HCT116 (cell line): ENCODE measurements around the gene CERS6. TPM values are rescaled to one million over a fixed set of nuclear protein-coding genes. Genes with fewer than 3 reads are reported as not detected.

Experiments
- ATAC-seq: fragments of 200-7000 bp; cut with Tn5 transposase; 2 replicates; pipeline ENCODE4 v1.9.1; 2020; ENCODE audit warnings: mild to moderate bottlenecking, moderate library complexity
- BruUV-seq: library from RNA; stranded (reverse); fragments of 400-500 nt; replicated peaks from 2 replicates; lab custom pipeline; 2021; lab: Mats Ljungman, UMichigan
- CTCF ChIA-PET: fragments of 300-600 bp; sonication (Branson Sonifier 250); formaldehyde crosslinking; loops from one replicate; lab custom pipeline; 2021; ENCODE audit warnings: antibody characterized with exemption; lab: Charles Lee
- POLR2A ChIA-PET: fragments of 300-600, 350-600 bp; sonication (Branson Sonifier 250); formaldehyde crosslinking; loops from one replicate; lab custom pipeline; 2021; ENCODE audit warnings: antibody characterized with exemption; lab: Charles Lee
- RAD21 ChIA-PET, 2 experiments: fragments of 300-600 bp; sonication (Branson Sonifier 250); formaldehyde crosslinking; loops; one replicate each; lab custom pipeline; 2023; ENCODE audit warnings: low total read pairs in 2 of 2; ENCODE audit not compliant: uncharacterized antibody in 2 of 2, unreplicated experiment in 2 of 2, low non-redundant PET in 1 of 2; lab: Charles Lee
- DNase-seq: peaks from one replicate; pipeline ENCODE4 v3.0.0-alpha.2; 2010; ENCODE audit warnings: low read depth, low spot score
- H2AFZ ChIP-seq: fragments of 200-600 bp; shearing (Covaris generic), sonication (generic); 2 replicates; pipeline ENCODE4 v1.6.1; 2017; ENCODE audit warnings: low read depth, mixed run types, mixed read lengths, antibody characterized with exemption, low read length; ENCODE audit not compliant: poor library complexity, severe bottlenecking
- H3K27ac ChIP-seq: 2 replicates; pipeline ENCODE4 v1.5.1; 2012; ENCODE audit warnings: low read depth, low read length
- H3K27me3 ChIP-seq: fragments of 200-600 bp; sonication (generic); 2 replicates; pipeline ENCODE4 v1.6.1; 2016; ENCODE audit warnings: mixed run types, low read length, mixed read lengths; ENCODE audit not compliant: insufficient read depth
- H3K36me3 ChIP-seq, 2 experiments: fragments of 200-500 bp in 1 of 2; fragments of 200-600 bp in 1 of 2; sonication (Bioruptor generic) in 1 of 2; sonication (generic) in 1 of 2; 2 replicates each; pipeline versions ENCODE4 v1.5.1 to v1.6.1; 2014 to 2016; ENCODE audit warnings: low read length in 2 of 2, inconsistent platforms in 1 of 2, mixed read lengths in 1 of 2, mixed run types in 1 of 2; ENCODE audit not compliant: insufficient read depth in 2 of 2, control insufficient read depth in 1 of 2
- H3K4me1 ChIP-seq, 2 experiments: fragments of 200-600 bp in 1 of 2; sonication (generic) in 1 of 2; 2 replicates each; pipeline versions ENCODE4 v1.5.1 to v1.6.1; 2012 to 2017; ENCODE audit warnings: low read length in 2 of 2, inconsistent platforms in 1 of 2, mild to moderate bottlenecking in 1 of 2, mixed read lengths in 1 of 2, mixed run types in 1 of 2, moderate library complexity in 1 of 2; ENCODE audit not compliant: insufficient read depth in 2 of 2, control insufficient read depth in 1 of 2
- H3K4me2 ChIP-seq: fragments of 200-600 bp; sonication (generic); 2 replicates; pipeline ENCODE4 v1.6.1; 2017; ENCODE audit warnings: mixed run types, low read length, mixed read lengths
- H3K4me3 ChIP-seq, 2 experiments: fragments of 200-600 bp in 1 of 2; sonication (generic) in 1 of 2; replicated peaks in 1 of 2; 2 replicates each; pipeline ENCODE4 v1.5.1; 2011 to 2016; ENCODE audit warnings: low read length in 2 of 2, control low read depth in 1 of 2, low read depth in 1 of 2, mild to moderate bottlenecking in 1 of 2, mixed read lengths in 1 of 2, mixed run types in 1 of 2
- H3K79me2 ChIP-seq: fragments of 200-600 bp; sonication (generic); 2 replicates; pipeline ENCODE4 v1.6.1; 2017; ENCODE audit warnings: mild to moderate bottlenecking, mixed run types, low read length, moderate library complexity, mixed read lengths; ENCODE audit not compliant: insufficient read depth
- H3K9ac ChIP-seq: fragments of 200-600 bp; sonication (generic); 2 replicates; pipeline ENCODE4 v1.6.1; 2016; ENCODE audit warnings: low read length, mixed read lengths
- H3K9me2 ChIP-seq: fragments of 200-600 bp; sonication (generic), shearing (Covaris generic); 2 replicates; pipeline ENCODE4 v1.6.1; 2017; ENCODE audit warnings: mixed run types, mild to moderate bottlenecking, moderate library complexity; ENCODE audit not compliant: insufficient read depth
- H3K9me3 ChIP-seq, 2 experiments: fragments of 200-500 bp in 1 of 2; fragments of 200-600 bp in 1 of 2; sonication (Bioruptor generic) in 1 of 2; sonication (generic) in 1 of 2; 2 replicates each; pipeline ENCODE4 v1.6.1; 2014 to 2017; ENCODE audit warnings: low read length in 2 of 2, mixed read lengths in 2 of 2, inconsistent platforms in 1 of 2, low read depth in 1 of 2, mild to moderate bottlenecking in 1 of 2, mixed run types in 1 of 2, moderate library complexity in 1 of 2; ENCODE audit not compliant: control insufficient read depth in 1 of 2, insufficient read depth in 1 of 2
- H4K20me1 ChIP-seq: fragments of 200-600 bp; sonication (generic), shearing (Covaris generic); 2 replicates; pipeline ENCODE4 v1.6.1; 2017; ENCODE audit warnings: mixed run types, mild to moderate bottlenecking, moderate library complexity; ENCODE audit not compliant: insufficient read depth
- ATF3 ChIP-seq: IDR thresholded peaks from 2 replicates; pipeline ENCODE4 v1.6.1; 2012
- CEBPB ChIP-seq: IDR thresholded peaks from 2 replicates; pipeline ENCODE4 v1.6.1; 2012; ENCODE audit warnings: low read depth
- CTCF ChIP-seq, 3 experiments: fragments of 200-600 bp in 1 of 3; sonication (generic) in 1 of 3; IDR thresholded peaks in 2 of 3; conservative IDR thresholded peaks in 1 of 3; 2 replicates each; pipeline ENCODE4 v1.5.1; 2012 to 2017; ENCODE audit warnings: low read depth in 2 of 3, low read length in 2 of 3, antibody characterized with exemption in 1 of 3, borderline replicate concordance in 1 of 3, control low read depth in 1 of 3, mild to moderate bottlenecking in 1 of 3, mixed read lengths in 1 of 3, mixed run types in 1 of 3, moderate library complexity in 1 of 3; ENCODE audit not compliant: insufficient read depth in 1 of 3
- EGR1 ChIP-seq: IDR thresholded peaks from 2 replicates; pipeline ENCODE4 v1.6.1; 2012; ENCODE audit warnings: low read depth
- EZH2 ChIP-seq: fragments of 200-600 bp; sonication (generic); IDR thresholded peaks from 2 replicates; pipeline ENCODE4 v1.6.1; 2017; ENCODE audit warnings: antibody characterized with exemption, mixed run types
- MAX ChIP-seq: IDR thresholded peaks from 2 replicates; pipeline ENCODE4 v1.6.1; 2012
- SP1 ChIP-seq: IDR thresholded peaks from 2 replicates; pipeline ENCODE4 v1.6.1; 2012; ENCODE audit warnings: low read depth
- SRF ChIP-seq: IDR thresholded peaks from 2 replicates; pipeline ENCODE4 v1.6.1; 2012; ENCODE audit warnings: low read depth
- ZBTB33 ChIP-seq: IDR thresholded peaks from 2 replicates; pipeline ENCODE4 v1.6.1; 2011; ENCODE audit warnings: mild to moderate bottlenecking, low read length, moderate library complexity; ENCODE audit not compliant: insufficient replicate concordance; ENCODE audit errors: extremely low read depth
- ZNF274 ChIP-seq: fragments of 200-500 bp; sonication (Bioruptor generic); IDR thresholded peaks from 2 replicates; pipeline ENCODE4 v1.6.1; 2014; ENCODE audit warnings: mild to moderate bottlenecking, low read depth, low read length, inconsistent platforms
- intact Hi-C: fragments of 100-400 bp; cut with micrococcal nuclease; formaldehyde crosslinking; loops from 2 replicates; pipeline ENCODE4 v1.10.0; 2022
- total RNA-seq: library from RNA; stranded (reverse); gene quantifications from one replicate; pipeline ENCODE4 v1.2.1, GENCODE V29; 2021; ENCODE audit not compliant: unreplicated experiment

CERS6 gene
- total RNA-seq, 1 experiment from 2014 or later = 37.0 TPM

- ChIA-PET RAD21 (no interaction called here), POLR2A (no interaction called here), CTCF (no interaction called here)
- TF ChIP-seq SP1 = no peak
- no peak for TF ChIP-seq MAX
- TF ChIP-seq ZNF274 = no peak
- TF ChIP-seq CTCF (IDR thresholded peaks at IDR 0.05 in 2 of 3, conservative IDR thresholded peaks at IDR 0.05 in 1 of 3; ENCODE audit: borderline replicate concordance in 1 of 3, insufficient read depth in 1 of 3, low read depth in 2 of 3, low read length in 2 of 3) = no peak
- no peak for TF ChIP-seq ATF3
- TF ChIP-seq ZBTB33 = no peak
- no peak for TF ChIP-seq EZH2
- no peak for TF ChIP-seq SRF
- no peak for TF ChIP-seq EGR1
- TF ChIP-seq CEBPB = no peak
- no peak overlapping the region for H3K27ac ChIP-seq
- H3K9me2 ChIP-seq = no peaks in the 10 kb centered on the region
- no peak for DNase-seq
- H3K4me3 ChIP-seq = no peak overlapping the region
- H3K79me2 ChIP-seq = no peaks in the 10 kb centered on the region
- H3K4me2 ChIP-seq = no peak overlapping the region
- peaks cover 0 to 3% of the 10 kb centered on the region in 2 experiments; a peak in 1 of 4 replicates for H3K4me1 ChIP-seq
- no TSS peak for BruUV-seq
- no peak overlapping the region for H3K9ac ChIP-seq
- intact Hi-C loops = no loop called here
- no peaks in the 10 kb centered on the region for H3K9me3 ChIP-seq
- no peaks in the 10 kb centered on the region for H3K27me3 ChIP-seq
- no peak for ATAC-seq
- no peaks in the 10 kb centered on the region for H3K36me3 ChIP-seq
- H2AFZ ChIP-seq = no peak overlapping the region
- H4K20me1 ChIP-seq = no peaks in the 10 kb centered on the region; the same call in 1 of the 2 replicates
Measured at GRCh38 chr2:168730344-168730743, 274.3 kb downstream of the CERS6 start.
